H1 (cell line): Measurements from ENCODE around the gene SRCIN1. TPM values are rescaled to one million over a fixed set of nuclear protein-coding genes. Genes with fewer than 3 reads are reported as not detected.
A peak's percentile ranks its signal among the peaks of the same experiment; 100 is the strongest.

Source experiments
- CTCF ChIA-PET: fragments of 300-600 bp; sonication (Branson Sonifier 250); formaldehyde crosslinking; loops from one replicate; lab custom pipeline; 2021; ENCODE audit not compliant: partially characterized antibody; lab: Charles Lee
- POLR2A ChIA-PET: fragments of 300-600 bp; sonication (Branson Sonifier 250); formaldehyde crosslinking; loops from one replicate; lab custom pipeline; 2021; ENCODE audit warnings: inconsistent platforms; ENCODE audit not compliant: partially characterized antibody; lab: Charles Lee
- DNase-seq, 2 experiments: peaks; one replicate each; pipeline versions ENCODE4 v3.0.0 to v3.0.0-alpha.2; 2010 to 2022; ENCODE audit warnings: low spot score in 2 of 2, low read depth in 1 of 2, mixed read lengths in 1 of 2
- FAIRE-seq: peaks from 2 replicates; lab custom pipeline; 2011; peaks lifted over from hg19 to GRCh38; lab: Jason Lieb, UNC
- H2AFZ ChIP-seq: 2 replicates; pipeline ENCODE4 v1.8.1; 2012; ENCODE audit warnings: low read length, inconsistent platforms
- H2AK5ac ChIP-seq: 2 replicates; pipeline ENCODE4 v1.6.1; 2013; ENCODE audit warnings: low read depth, low read length
- H2BK120ac ChIP-seq: replicated peaks from 2 replicates; pipeline ENCODE3; 2013; ENCODE audit warnings: low read depth, low read length, inconsistent platforms
- H2BK12ac ChIP-seq: 2 replicates; pipeline ENCODE4 v1.6.1; 2013; ENCODE audit warnings: low read depth, low read length
- H2BK15ac ChIP-seq: 2 replicates; pipeline ENCODE4 v1.6.1; 2013; ENCODE audit warnings: low read length
- H2BK20ac ChIP-seq: 2 replicates; pipeline ENCODE4 v1.6.1; 2013; ENCODE audit warnings: low read length
- H2BK5ac ChIP-seq: 2 replicates; pipeline ENCODE4 v1.6.1; 2013; ENCODE audit warnings: low read depth, low read length
- H3K14ac ChIP-seq: 2 replicates; pipeline ENCODE4 v1.6.1; 2013; ENCODE audit warnings: inconsistent platforms; ENCODE audit not compliant: insufficient read length
- H3K18ac ChIP-seq: 2 replicates; pipeline ENCODE4 v1.6.1; 2013; ENCODE audit warnings: low read length; ENCODE audit errors: extremely low read depth
- H3K23ac ChIP-seq: 2 replicates; pipeline ENCODE4 v1.6.1; 2013; ENCODE audit warnings: inconsistent platforms; ENCODE audit not compliant: insufficient read length
- H3K23me2 ChIP-seq: 2 replicates; pipeline ENCODE4 v1.6.1; 2013; ENCODE audit warnings: low read depth, low read length
- H3K27ac ChIP-seq: 2 replicates; pipeline ENCODE4 v1.6.1; 2011; ENCODE audit warnings: low read depth, low read length, inconsistent platforms
- H3K27me3 ChIP-seq, 4 experiments: replicated peaks in 1 of 4; 1 replicate in 1 of 4; 2 replicates in 3 of 4; pipeline versions ENCODE4 v1.6.1 to v1.8.1; 2011 to 2013; ENCODE audit warnings: low read length in 3 of 4, mild to moderate bottlenecking in 3 of 4, inconsistent platforms in 2 of 4, mixed read lengths in 2 of 4, moderate library complexity in 1 of 4; ENCODE audit not compliant: control insufficient read depth in 3 of 4, insufficient read depth in 3 of 4; ENCODE audit errors: extremely low read depth in 1 of 4
- H3K36me3 ChIP-seq, 4 experiments: 2 replicates each; pipeline versions ENCODE4 v1.6.1 to v1.8.1; 2011 to 2013; ENCODE audit warnings: mild to moderate bottlenecking in 4 of 4, low read length in 3 of 4, moderate library complexity in 2 of 4, control low read depth in 1 of 4, inconsistent platforms in 1 of 4; ENCODE audit not compliant: insufficient read depth in 4 of 4, control insufficient read depth in 2 of 4
- H3K4ac ChIP-seq: replicated peaks from 2 replicates; pipeline ENCODE3; 2013; ENCODE audit warnings: low read length, low read depth, mixed read lengths, inconsistent platforms; ENCODE audit not compliant: insufficient read length
- H3K4me1 ChIP-seq, 4 experiments: replicated peaks in 1 of 4; 1 replicate in 1 of 4; 2 replicates in 3 of 4; pipeline versions ENCODE4 v1.6.1 to v1.8.1; 2011 to 2013; ENCODE audit warnings: low read length in 3 of 4, inconsistent platforms in 2 of 4, mixed read lengths in 1 of 4; ENCODE audit not compliant: insufficient read depth in 4 of 4, control insufficient read depth in 3 of 4
- H3K4me2 ChIP-seq, 2 experiments: 2 replicates each; pipeline versions ENCODE4 v1.6.1 to v1.8.1; 2011 to 2013; ENCODE audit warnings: low read depth in 2 of 2, low read length in 2 of 2, control low read depth in 1 of 2, inconsistent platforms in 1 of 2, mild to moderate bottlenecking in 1 of 2; ENCODE audit not compliant: insufficient read depth in 1 of 2
- H3K4me3 ChIP-seq, 4 experiments: fragments of 200-600, 300-600 bp in 1 of 4; sonication (generic), shearing (Covaris generic), sonication (Bioruptor Twin) in 1 of 4; 2 replicates each; pipeline versions ENCODE4 v1.5.1 to v1.8.1; 2011 to 2016; ENCODE audit warnings: low read length in 4 of 4, low read depth in 3 of 4, control low read depth in 2 of 4, inconsistent platforms in 2 of 4, mild to moderate bottlenecking in 2 of 4, mixed read lengths in 1 of 4, moderate library complexity in 1 of 4; ENCODE audit not compliant: insufficient read depth in 2 of 4; ENCODE audit errors: extremely low read depth in 1 of 4
- H3K56ac ChIP-seq: replicated peaks from 2 replicates; pipeline ENCODE3; 2013; ENCODE audit warnings: low read depth, mild to moderate bottlenecking, mixed read lengths, low read length, inconsistent platforms; ENCODE audit not compliant: insufficient read length
- H3K79me1 ChIP-seq: 2 replicates; pipeline ENCODE4 v1.6.1; 2013; ENCODE audit warnings: low read depth, low read length, control low read depth
- H3K79me2 ChIP-seq, 2 experiments: 2 replicates each; pipeline versions ENCODE4 v1.6.1 to v1.8.1; 2012 to 2013; ENCODE audit warnings: low read length in 2 of 2, mild to moderate bottlenecking in 2 of 2, inconsistent platforms in 1 of 2; ENCODE audit not compliant: insufficient read depth in 2 of 2, control insufficient read depth in 1 of 2
- H3K9ac ChIP-seq, 4 experiments: replicated peaks in 1 of 4; 1 replicate in 1 of 4; 2 replicates in 3 of 4; pipeline versions ENCODE4 v1.6.1 to v1.8.1; 2011 to 2013; ENCODE audit warnings: low read depth in 3 of 4, low read length in 3 of 4, control low read depth in 2 of 4, mild to moderate bottlenecking in 2 of 4, moderate library complexity in 2 of 4, inconsistent platforms in 1 of 4; ENCODE audit errors: extremely low read depth in 1 of 4
- H3K9me3 ChIP-seq, 2 experiments: 2 replicates each; pipeline versions ENCODE4 v1.6.1 to v1.8.1; 2012 to 2013; ENCODE audit warnings: mild to moderate bottlenecking in 2 of 2, moderate library complexity in 2 of 2, control low read depth in 1 of 2, inconsistent platforms in 1 of 2, low read depth in 1 of 2, low read length in 1 of 2, mixed read lengths in 1 of 2; ENCODE audit not compliant: insufficient read depth in 2 of 2
- H4K20me1 ChIP-seq, 2 experiments: replicated peaks in 1 of 2; 2 replicates each; pipeline versions ENCODE3 to v1.8.1; 2011 to 2013; ENCODE audit warnings: inconsistent platforms in 2 of 2, low read length in 2 of 2, mild to moderate bottlenecking in 1 of 2; ENCODE audit not compliant: insufficient read depth in 2 of 2, control insufficient read depth in 1 of 2
- H4K5ac ChIP-seq: 2 replicates; pipeline ENCODE4 v1.6.1; 2013; ENCODE audit warnings: low read length, low read depth, mixed read lengths, inconsistent platforms; ENCODE audit not compliant: insufficient read length
- H4K8ac ChIP-seq: 2 replicates; pipeline ENCODE4 v1.8.0; 2013; ENCODE audit warnings: mild to moderate bottlenecking, moderate library complexity, low read length, inconsistent platforms; ENCODE audit not compliant: insufficient read depth; ENCODE audit errors: extremely low read depth
- H4K91ac ChIP-seq: replicated peaks from 2 replicates; pipeline ENCODE3; 2013; ENCODE audit warnings: low read length, mixed read lengths, inconsistent platforms; ENCODE audit not compliant: insufficient read length
- CBX5 ChIP-seq: fragments of 300-800, 300-1000 bp; sonication (generic); IDR thresholded peaks from 2 replicates; pipeline ENCODE4 v1.7.1; 2016; ENCODE audit warnings: antibody characterized with exemption, low read length, low read depth
- CEBPB ChIP-seq: IDR thresholded peaks from 2 replicates; pipeline ENCODE4 v1.6.1; 2012; ENCODE audit warnings: low read depth, low read length
- CHD1 ChIP-seq: IDR thresholded peaks from 2 replicates; pipeline ENCODE4 v1.6.1; 2012; ENCODE audit warnings: low read depth, low read length, improper control_type of control experiment
- CTBP2 ChIP-seq: IDR thresholded peaks from 2 replicates; pipeline ENCODE4 v1.7.0; 2011; ENCODE audit warnings: borderline replicate concordance, mild to moderate bottlenecking, moderate library complexity, mixed read lengths, low read length; ENCODE audit not compliant: insufficient read depth, insufficient read length
- SRF ChIP-seq: IDR thresholded peaks from 2 replicates; pipeline ENCODE4 v1.6.1; 2011; ENCODE audit warnings: mild to moderate bottlenecking, low read depth, low read length, moderate library complexity
- TAF7 ChIP-seq: optimal IDR thresholded peaks from 2 replicates; pipeline ENCODE3; 2011; ENCODE audit warnings: low read depth, mild to moderate bottlenecking, inconsistent platforms, low read length, moderate library complexity, borderline replicate concordance
- WGBS, 2 experiments: shearing (Covaris generic) in 1 of 2; methylation state at CpG; one replicate each; pipeline versions ENCODE4 v1.1.6 to v1.1.7; 2013 to 2015; ENCODE audit warnings: low lambda C conversion rate in 2 of 2, mixed read lengths in 2 of 2, inconsistent platforms in 1 of 2, low coverage in 1 of 2, missing lambda C conversion rate in 1 of 2; ENCODE audit not compliant: insufficient replicate concordance in 2 of 2, insufficient coverage in 1 of 2, insufficient read length in 1 of 2; ENCODE audit errors: extremely low coverage in 1 of 2, missing lambda C conversion rate in 1 of 2; 5-methylcytosine and 5-hydroxymethylcytosine counted together
- polyA plus RNA-seq, 7 experiments: library from polyadenylated mRNA; depleted of rRNA in 3 of 7; stranded (reverse) in 5 of 7; unstranded in 2 of 7; fragments of >200 nt in 5 of 7; fragments of 200-250 nt in 2 of 7; gene quantifications; 1 replicate in 5 of 7; 2 replicates in 1 of 7; 4 replicates in 1 of 7; pipeline versions ENCODE4 v1.2.1 to v1.2.3, GENCODE V29; 2011 to 2013; ENCODE audit warnings: missing spikeins in 2 of 7, mixed read lengths in 2 of 7
- total RNA-seq: library from RNA; stranded (reverse); fragmentation: NEBNext Ultra II Directional; extraction: Animal tissue kit (Norgen Biotek cat#: 25700); gene quantifications from 2 replicates; pipeline ENCODE4 v1.2.1, GENCODE V29; 2021
- TF ChIP-seq, protein P1 (sequence below): IDR thresholded peaks from 2 replicates; pipeline ENCODE4 v1.6.1; 2011; ENCODE audit warnings: low read length, improper control_type of control experiment
- TF ChIP-seq, protein P2 (sequence below): IDR thresholded peaks from 2 replicates; pipeline ENCODE4 v1.6.1; 2012; ENCODE audit warnings: inconsistent platforms

SRCIN1 gene
- total and polyA plus RNA-seq, 2 of the 8 experiments (the other 6 are each of a cell fraction or from before 2014, with no cell fraction given) = 2.8 to 3.8 TPM

DNA sequence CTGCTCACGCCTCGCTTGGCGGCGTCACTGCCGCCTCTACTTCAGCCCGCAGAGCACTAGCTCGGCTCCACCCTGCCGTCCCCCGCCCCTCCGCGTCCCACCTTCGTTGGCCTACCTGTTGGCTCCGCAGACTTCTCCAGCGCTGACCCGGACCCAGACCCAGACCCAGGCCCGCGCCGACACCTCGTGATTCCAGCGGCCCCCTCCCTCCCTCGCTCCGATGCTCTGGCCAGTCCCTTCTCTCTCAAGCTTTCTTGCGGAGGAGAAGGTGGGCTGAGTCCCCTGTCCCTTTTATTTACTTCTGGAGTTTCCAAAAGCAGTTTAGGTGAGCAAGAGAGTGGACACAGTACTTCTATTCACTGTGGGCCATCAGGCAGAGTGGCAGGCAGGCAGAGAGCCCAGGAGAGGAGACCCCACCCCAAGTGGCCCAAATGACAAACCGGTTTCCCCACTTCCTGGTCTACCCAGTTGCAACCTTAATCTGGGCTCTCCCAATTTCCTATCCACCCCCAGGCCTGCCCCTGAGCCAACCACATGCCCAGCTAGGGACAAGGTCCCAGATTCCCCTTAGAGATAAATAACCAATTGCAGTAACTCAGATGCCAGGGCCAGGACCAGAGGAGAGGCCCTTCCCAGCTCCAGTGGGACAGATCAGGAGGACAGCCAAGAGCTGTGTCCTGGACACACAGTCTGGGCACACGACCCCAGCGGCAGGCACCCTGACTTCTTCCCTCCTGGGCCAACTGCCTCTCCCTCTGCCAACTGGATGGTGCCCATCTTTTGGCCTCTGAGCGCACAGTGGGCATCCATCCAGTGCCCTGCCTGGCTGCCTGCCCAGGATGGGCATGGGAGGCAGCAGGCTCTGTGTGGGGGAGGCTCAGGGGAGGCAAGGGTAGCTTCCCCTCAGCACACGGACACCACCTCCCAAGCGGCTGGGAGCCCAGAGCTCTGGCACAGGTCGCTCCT is 1.2 kb upstream of the SRCIN1 start:
- peak overlapping the region; percentile 74; the same call in 1 of the 2 replicates for H2BK5ac ChIP-seq
- H4K91ac ChIP-seq = peak overlapping the region; percentile 92
- no peak overlapping the region for H2AFZ ChIP-seq
- H3K4ac ChIP-seq = peak overlapping the region; percentile 40
- H3K79me1 ChIP-seq = 0 out of 2 replicates have a peak, but pooled peaks cover 5% of the 10 kb centered on the region
- H2BK20ac ChIP-seq = peak overlapping the region; percentile 90
- H3K9me3 ChIP-seq = peaks cover 0 to 5% of the 10 kb centered on the region in 2 experiments; a peak in 2 of 4 replicates
- H3K79me2 ChIP-seq = peaks cover 0 to 3% of the 10 kb centered on the region in 2 experiments; a peak in 1 of 4 replicates
- peaks cover 35 to 52% (median 44%) of the 10 kb centered on the region in 4 experiments for H3K4me1 ChIP-seq
- WGBS, 2 experiments = 21% methylated on average over 26 of the region's 30 CpGs; no CpG with 5 or more reads in 1 of the 2 experiments
- H4K20me1 ChIP-seq = peaks cover 2% of the 10 kb centered on the region in 2 experiments
- no peak overlapping the region for H3K14ac ChIP-seq
- H2AK5ac ChIP-seq = peak overlapping the region; percentile 78
- peak overlapping the region in 1 of 4 experiments; percentile 2; a peak in 1 of 7 replicates for H3K9ac ChIP-seq
- H3K27me3 ChIP-seq = peaks cover 2 to 29% (median 25%) of the 10 kb centered on the region in 4 experiments
- peak overlapping the region; percentile 14 for H4K5ac ChIP-seq
- H3K56ac ChIP-seq = no peak overlapping the region
- H2BK120ac ChIP-seq = peak overlapping the region; percentile 38
- H3K23ac ChIP-seq = no peak overlapping the region
- FAIRE-seq (no peak), DNase-seq (no peak)
- peak overlapping the region; percentile 14 to 67 (median 56) for H3K4me3 ChIP-seq
- H3K4me2 ChIP-seq = peak overlapping the region; percentile 74 to 90
- peak overlapping the region; percentile 92 for H3K18ac ChIP-seq
- POLR2A ChIA-PET = interaction anchor here (0.8 to 2.9 kb wide), 11 partner anchors 10 to 69 kb away, joined by 3 to 18 read pairs (median 4); no protein-coding TSS in a partner anchor
- H3K36me3 ChIP-seq = no peaks in the 10 kb centered on the region
- H3K27ac ChIP-seq = no peak overlapping the region
- H3K23me2 ChIP-seq = peaks cover 4% of the 10 kb centered on the region; the same call in 1 of the 2 replicates
- peak overlapping the region; percentile 100 for H2BK12ac ChIP-seq
- CTCF ChIA-PET = interaction anchor here (0.8 to 32.0 kb wide), 13 partner anchors 10 to 165 kb away, joined by 3 to 914 read pairs (median 7); partner anchors contain the start of gene EPOP
- no peak overlapping the region; the same call in 1 of the 2 replicates for H4K8ac ChIP-seq
- H2BK15ac ChIP-seq = peak overlapping the region; percentile 90
- TF ChIP-seq SRF (no peak), CBX5 (no peak), TAF7 (no peak), CHD1 (no peak), CTBP2 (no peak), CEBPB (no peak)
- TF ChIP-seq, protein P1, sequence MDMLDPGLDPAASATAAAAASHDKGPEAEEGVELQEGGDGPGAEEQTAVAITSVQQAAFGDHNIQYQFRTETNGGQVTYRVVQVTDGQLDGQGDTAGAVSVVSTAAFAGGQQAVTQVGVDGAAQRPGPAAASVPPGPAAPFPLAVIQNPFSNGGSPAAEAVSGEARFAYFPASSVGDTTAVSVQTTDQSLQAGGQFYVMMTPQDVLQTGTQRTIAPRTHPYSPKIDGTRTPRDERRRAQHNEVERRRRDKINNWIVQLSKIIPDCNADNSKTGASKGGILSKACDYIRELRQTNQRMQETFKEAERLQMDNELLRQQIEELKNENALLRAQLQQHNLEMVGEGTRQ = no peak
- TF ChIP-seq, protein P2, sequence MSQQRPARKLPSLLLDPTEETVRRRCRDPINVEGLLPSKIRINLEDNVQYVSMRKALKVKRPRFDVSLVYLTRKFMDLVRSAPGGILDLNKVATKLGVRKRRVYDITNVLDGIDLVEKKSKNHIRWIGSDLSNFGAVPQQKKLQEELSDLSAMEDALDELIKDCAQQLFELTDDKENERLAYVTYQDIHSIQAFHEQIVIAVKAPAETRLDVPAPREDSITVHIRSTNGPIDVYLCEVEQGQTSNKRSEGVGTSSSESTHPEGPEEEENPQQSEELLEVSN = no peak
